Measurements from ENCODE around the gene PACRG. TPM values are rescaled to one million over a fixed set of nuclear protein-coding genes. Genes with fewer than 3 reads are reported as not detected.

The PACRG gene
- total RNA-seq, 1 donor from 2014 or later: 7.3 TPM

DNA sequence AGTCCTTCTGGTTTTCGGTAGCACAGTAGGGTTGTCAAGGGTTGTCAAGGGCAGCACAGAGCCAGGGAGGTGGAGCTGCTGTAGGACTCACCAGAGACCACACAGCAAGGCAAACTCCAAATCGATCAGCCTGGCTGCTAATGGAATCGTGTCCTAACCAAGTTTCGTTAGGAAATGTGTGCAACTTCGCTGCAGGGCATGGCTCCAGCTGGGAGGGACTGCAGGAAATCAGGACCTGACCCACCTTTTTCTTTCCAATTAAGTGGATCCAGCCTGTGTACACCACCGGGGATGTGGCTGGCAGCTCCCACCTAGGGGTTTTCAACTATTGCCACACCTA lies 435.1 kb downstream of the PACRG start:
- DNase-seq (ENCODE audit: low spot score in 2 of 2) (no peak), FAIRE-seq (no peak)

DNA sequence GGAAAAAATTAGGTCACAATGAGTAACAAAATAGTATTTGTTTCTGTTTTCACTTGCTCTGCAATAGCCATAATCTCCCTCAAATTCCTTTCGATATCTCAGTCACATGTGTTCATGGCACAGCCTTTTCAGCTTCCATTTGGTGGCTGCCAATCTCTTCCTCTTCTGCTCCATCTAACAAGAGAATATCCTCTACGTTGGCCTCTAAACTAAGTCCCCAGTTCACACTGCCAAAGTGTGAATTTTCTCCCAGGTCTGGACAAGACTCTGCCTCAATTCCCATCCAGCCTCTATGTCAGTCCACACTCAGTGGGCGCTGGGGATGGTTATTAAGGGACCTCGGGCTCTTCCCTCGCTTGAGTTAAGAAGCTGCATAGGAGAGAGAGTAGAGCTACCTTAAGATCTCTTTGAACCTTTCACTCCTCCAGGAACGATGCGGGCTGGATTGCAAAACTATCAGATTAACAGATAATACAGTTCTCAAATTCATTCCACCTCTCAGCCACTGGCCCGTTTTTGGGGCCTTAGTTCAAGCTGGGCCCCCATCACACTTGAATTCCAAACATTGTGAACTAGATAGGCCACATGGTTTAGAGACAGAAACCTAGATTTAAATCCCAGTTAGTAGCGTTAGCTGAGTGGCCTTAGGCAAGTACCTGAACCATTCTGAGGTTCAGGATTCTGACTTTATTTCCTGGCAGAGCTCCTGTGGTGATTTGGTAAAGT lies 436.6 kb downstream of the PACRG start:
- FAIRE-seq (no peak), DNase-seq (ENCODE audit: low spot score in 2 of 2) (no peak)

DNA sequence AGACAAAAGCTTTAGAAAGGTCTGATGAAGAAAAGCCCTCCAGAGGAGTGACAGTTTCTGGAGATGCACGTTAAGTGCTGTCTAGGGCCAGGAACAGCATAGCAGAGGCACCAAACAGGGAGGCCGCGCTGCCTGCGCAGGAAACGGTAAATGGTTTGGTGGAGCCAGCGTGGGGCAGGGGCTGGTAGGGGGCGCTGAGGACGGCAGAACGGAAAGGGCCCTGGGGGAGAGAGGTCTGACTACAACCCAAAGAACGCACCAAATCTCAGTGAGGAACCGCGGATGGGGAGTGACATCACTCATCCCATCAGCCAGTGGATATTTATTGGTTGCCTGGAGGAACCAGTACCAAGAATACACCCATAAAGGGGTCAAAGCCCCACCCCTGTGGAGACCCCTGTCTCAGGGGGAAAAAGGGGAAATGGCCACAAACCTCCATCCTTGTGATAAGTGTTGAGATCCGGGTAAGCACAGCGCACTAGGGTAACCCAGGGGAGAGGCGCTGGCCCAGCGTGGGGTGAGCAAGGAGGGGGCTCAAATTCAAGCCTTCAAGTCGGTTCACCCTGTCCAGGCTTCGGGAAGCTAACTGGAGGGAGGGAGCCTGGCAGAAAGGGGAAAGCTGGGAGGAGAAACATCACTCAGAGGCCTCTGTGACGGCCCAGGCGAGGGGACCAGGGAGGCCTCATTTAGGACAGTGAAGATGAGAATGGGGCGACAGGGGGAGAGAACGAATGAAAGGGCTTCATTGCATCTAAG lies 437.6 kb downstream of the PACRG start:
- no peak for DNase-seq (ENCODE audit: low spot score in 2 of 2)
- FAIRE-seq: no peak

DNA sequence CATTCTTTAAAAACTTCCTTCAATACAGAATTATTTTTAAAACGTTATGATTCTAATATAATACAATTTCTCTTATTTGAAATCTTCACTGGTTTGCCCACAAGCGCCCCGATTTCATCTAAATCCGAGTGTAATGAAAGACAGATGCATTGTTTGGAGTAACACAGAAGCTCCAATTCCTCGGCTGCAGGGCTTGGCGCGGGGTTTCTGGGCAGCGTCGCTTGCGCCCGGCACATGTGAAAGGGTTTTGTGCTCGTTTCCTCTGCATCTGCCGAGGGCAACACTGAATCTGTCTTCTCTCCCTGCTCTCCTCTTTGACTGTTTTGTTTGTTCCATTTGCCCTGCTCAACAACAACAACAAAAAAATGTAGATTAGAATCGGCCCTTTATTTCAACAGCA lies 438.1 kb downstream of the PACRG start:
- DNase-seq (ENCODE audit: low spot score in 2 of 2) (peak in 1 of 2 donors; percentile 45), FAIRE-seq (peak; percentile 54)

DNA sequence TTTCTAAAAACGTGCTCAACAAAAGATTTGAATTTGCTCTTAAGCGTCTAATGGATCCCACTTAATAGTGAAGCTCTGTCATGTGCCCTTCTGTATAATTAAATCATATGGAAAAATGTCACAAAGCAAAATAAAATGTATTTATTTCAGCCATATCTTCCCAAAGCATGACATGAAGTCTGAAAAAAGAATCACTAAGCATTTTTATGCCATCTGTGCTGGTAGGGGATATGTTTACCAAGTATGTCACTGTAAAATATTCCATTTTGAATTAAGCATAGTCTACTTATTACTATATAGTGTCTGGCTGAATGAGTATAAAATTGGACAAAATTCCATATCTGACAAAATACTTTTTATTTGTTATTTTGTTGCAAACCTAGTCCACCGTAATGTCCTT lies 438.7 kb downstream of the PACRG start:
- DNase-seq (ENCODE audit: low spot score in 2 of 2) (no peak), FAIRE-seq (peak; percentile 77)

DNA sequence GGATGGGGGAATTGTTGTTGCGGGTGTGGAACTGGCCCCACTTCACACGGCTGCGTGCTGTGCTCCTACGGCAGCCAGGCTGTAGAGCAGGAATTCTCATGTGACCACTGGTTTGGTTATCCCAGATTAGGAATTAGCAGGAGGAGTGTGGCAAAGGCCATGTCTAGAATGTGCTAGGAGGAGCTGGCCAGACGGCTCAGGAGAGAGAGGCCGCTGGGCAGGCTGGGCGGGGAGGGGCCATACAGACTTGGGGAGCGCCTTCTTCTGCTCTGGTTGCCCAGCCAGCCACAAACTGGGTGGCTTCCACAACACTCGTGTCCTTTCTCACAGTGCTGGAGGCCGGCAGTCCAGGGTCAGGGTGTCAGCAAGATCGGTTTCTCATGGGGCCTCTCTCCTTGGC lies 441.7 kb downstream of the PACRG start:
- no peak for FAIRE-seq
- no peak for DNase-seq (ENCODE audit: low spot score in 2 of 2)

DNA sequence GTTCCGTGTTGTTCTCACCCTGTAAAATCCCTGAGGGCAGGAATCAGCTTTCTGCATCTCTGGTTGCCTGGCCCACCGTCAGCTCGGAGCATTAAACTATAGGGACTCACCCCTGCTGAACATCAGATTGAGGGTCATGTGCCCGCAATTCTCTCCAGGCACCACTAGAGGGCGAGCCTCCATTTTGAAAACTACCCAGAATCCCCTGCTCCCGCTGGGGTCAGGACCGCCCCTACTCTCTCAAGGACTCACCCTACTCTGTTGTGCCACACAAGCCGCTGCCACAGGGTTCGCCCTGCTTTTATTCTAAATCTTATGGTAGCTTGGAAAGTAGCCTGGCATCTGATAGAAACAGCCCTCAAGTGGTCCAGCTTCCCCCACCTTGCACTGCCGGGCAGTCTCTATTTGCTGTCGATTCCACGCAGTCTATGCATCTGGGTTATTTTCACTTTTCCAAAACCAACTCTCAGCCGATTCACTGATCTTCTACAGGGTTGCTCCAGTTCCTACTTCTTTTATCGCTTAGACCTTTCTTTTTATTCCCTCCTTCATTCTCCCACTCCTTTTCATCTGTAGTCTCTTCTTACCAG lies 442.6 kb downstream of the PACRG start:
- DNase-seq (ENCODE audit: low spot score in 2 of 2) (no peak), FAIRE-seq (no peak)

DNA sequence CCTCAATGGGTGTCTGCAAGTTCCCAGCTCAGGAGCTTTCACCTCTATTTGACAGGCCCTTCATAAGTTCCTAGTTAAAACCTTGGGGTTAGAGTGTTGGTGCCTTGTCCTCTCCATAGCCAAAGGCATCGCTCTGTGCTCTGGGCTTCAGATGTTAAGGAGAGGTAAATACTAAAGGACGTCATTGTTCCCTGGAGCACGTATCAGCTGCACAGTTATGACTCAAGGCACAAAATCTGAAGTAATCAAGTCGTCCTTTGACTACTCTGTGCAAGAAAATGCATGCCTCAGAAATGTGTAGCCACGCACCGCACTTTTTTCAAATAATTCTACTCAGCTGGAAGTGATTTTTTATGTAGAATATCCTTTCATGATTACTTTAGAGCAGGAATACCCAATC lies 446.0 kb downstream of the PACRG start:
- no peak for FAIRE-seq
- DNase-seq (ENCODE audit: low spot score in 2 of 2): no peak

DNA sequence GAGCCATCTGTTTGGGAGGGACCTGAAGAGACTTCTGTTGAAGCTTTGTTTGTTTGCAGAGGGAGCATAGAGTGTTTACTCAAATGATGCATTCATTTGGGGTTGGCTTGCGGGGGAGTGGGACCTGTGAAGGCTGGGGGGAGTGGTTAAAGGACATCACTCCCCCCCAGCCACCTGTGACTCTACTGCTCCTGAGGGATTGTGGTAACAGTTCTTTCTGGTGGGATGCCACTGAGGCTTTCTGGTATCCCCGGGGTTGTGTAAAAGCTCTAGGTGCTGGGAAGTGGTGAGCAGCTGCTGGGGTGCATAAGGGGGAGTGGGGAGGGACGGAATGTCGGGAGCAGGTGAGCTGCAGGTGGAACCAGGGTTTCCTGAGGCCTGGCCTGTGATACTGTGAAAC lies 447.5 kb downstream of the PACRG start:
- DNase-seq (ENCODE audit: low spot score in 2 of 2): no peak
- no peak for FAIRE-seq

DNA sequence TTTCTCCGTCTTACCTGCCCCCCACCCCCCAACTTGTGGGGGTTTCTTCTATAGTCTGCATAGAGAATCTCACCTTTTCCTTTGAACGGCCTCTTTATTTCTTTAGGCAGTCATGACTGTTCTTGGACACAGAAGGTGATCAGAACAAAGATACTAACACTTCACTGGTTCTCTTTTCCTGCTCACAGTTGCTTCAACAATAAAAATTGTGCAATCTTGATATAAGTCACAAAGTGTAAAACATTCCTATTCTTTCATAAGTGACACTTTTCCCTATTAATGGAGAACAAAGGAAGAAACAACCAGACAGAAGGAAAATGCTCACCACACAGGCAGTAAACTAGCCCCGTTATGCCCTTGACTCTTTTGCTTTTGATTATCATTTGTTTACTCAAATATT lies 448.3 kb downstream of the PACRG start:
- DNase-seq (ENCODE audit: low spot score in 2 of 2) (no peak), FAIRE-seq (no peak)

DNA sequence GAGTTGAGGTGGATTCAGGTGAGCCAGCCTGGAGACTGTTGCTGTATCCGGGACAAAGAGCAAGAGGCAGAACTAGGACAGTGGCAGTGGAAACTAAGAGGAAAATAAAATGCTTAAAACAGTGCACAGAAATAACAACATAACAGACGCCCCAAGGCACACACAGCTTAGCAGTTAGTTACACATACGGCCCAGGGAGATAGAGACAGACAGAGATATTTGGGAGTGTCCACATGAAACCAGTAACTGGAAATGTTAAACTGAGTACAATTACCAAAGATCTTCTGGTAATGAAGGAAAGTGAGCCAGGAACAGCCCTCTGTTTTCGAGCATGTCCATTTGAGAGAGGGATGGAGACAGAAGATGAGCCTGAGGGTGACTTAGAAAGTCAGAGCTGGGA lies 449.2 kb downstream of the PACRG start:
- no peak for DNase-seq (ENCODE audit: low spot score in 2 of 2)

DNA sequence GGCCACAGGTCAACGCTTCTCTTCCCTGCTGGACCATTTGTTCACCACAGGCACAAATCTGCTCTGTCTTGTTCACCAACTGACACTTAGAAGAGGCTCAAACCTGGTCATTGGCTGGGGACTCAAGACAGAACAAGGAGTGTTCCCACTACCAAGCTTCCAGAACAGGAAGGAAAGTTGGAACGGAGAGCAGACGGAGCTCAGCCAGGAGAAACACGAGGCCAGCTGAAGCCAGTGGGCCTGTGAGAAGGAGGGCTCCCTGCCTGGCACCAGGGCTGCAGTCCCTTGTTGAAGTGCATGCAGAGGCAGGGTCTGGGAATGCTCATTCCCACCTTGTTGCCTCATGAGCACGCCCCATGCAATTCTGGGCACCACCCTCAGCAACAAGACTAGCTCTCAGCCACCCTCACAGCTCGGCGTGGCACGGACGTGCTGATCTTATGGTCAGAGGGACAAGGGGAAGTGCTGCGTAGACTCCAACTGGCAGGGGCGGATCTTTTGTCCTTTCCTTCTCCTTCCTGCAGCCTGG lies 450.2 kb downstream of the PACRG start:
- FAIRE-seq (no peak), DNase-seq (ENCODE audit: low spot score in 2 of 2) (no peak)

More for the DNA sequence above, 449.2 kb downstream of the PACRG start:
- no peak for FAIRE-seq

DNA sequence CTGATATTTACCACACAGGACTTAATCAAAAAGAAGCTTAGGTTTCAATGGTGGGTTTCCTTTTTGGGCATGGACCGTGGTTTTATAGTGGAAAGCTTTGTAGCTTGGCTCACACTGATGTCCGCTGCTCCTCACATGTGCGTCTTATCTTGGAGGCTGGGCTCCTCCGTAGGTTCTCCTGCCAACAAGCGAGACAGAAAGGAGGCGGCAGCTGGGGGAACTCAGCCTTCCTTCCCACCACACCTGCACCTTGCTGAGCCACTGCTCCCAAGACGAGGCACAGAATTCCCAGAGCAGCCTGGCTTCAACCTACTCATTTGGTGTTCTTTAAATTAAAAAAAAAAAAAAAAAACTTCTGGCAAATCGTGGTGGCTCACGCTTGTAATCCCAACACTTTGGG lies 451.3 kb downstream of the PACRG start:
- no peak for DNase-seq (ENCODE audit: low spot score in 2 of 2)
- FAIRE-seq: no peak

DNA sequence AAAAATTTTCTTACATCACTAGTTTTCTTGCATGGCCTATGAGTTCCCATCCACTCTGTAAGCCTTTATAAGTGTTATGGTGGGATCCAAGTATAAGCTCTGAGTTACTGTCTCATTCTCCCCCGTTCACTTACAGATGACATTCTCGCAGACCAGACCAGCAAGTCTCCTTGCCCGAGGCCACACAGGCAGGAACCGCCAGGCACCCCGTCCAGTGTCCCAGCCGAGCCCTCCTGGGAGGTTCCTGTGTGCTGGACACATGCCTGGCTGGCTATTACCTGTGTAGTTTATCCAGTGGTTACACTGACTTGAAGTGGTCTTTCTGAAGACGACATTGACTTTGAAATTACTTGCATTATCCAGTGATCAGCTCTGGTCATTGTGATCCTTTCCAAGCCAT lies 451.9 kb downstream of the PACRG start:
- no peak for FAIRE-seq

DNA sequence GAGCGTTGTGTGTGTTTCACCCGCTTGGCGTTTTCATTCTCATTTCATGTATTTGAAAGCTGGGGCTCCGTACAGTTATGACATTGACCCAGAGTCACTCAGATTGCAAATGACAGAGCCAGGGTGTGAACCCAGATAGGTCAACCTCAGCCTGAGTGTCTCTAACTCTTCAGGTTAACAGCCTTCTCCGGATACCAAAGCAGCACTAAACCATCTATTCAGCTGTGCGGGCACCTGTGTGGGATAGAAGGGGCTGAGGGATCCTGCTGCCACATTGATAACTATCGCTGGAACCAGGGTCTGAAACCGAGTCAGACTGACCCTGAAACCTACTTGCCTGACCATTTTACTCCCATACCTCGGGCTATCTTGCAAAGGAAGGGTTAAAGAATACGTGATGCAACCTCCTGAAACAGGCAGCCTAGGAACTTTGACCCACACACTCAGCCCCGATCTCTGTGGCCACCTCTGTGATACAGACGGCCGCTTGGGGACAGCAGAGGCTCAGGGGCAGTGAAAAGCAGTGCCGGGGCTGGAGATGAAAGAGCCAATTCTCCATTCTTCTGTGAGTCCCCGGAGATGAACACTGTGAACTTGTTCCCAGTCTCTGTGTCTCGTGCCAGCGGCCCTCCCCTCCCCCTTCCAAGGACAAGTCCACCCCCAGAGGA lies 453.2 kb downstream of the PACRG start:
- FAIRE-seq: no peak
- DNase-seq (ENCODE audit: low spot score in 2 of 2): peak; percentile 56 to 66

More for the DNA sequence above, 451.9 kb downstream of the PACRG start:
- DNase-seq (ENCODE audit: low spot score in 2 of 2): no peak

DNA sequence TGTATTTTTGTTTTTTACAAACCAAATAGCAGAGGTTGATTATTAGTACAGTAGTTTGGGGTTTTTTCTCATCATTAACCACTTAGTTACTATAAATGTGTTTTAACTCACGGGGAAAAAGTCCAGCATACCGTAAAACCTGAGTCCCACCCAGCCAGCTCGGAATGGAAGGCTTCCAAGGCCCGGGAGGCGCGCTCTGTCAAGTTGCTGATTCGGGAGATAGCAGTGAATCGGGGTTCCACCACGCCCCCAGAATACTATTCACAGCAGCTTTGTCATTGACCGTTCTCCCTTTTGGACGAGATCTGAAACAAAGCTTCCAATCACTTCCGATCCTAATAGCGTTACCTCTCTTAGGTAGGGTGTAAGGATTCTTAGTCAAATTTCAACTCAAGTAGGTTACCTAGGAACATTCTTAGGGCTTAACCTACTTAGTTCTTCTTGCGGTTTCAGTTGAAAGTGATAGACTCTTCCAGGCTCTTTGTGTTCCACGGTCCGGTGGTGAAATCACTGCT lies 453.9 kb downstream of the PACRG start:
- FAIRE-seq (no peak), DNase-seq (ENCODE audit: low spot score in 2 of 2) (no peak)

DNA sequence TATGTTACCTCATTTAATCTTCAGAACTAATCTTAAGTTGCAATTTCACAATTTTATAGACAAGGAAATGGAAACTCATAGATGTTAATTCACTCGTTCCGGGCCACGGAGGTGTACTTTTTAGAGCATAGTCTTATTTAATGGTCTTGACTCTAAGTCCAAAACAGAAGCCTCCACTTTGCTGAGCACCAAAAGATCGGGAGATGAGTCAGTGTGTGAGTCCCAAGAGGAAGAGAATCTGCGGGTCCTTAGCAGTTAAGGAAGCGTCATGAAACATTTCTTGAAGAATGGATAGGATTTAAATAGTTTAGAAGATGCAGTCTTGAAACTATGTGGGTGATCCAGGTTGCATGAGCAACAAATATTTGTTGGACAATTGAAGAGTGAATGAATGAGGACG lies 454.9 kb downstream of the PACRG start:
- no peak for FAIRE-seq

DNA sequence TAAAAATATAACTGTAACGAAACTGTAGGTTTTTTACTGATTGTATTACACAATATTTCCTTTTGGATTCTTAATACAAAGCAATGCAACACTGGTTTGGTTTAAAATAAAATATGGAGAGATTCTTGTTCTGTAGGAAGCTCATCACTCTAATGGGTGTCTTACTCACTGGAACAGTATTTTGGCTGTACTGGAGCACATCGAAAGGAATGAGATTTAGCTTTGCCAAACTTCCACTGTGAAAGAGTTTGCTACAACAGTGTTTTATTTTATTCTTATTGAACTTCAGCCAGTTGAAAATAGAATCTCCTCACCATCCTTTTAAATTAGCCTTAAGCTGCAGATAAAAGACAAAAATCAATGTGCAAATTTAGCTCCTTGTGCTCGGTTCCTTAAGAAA lies 456.0 kb downstream of the PACRG start:
- DNase-seq (ENCODE audit: low spot score in 2 of 2) (no peak), FAIRE-seq (no peak)

More for the DNA sequence above, 454.9 kb downstream of the PACRG start:
- DNase-seq (ENCODE audit: low spot score in 2 of 2): no peak

DNA sequence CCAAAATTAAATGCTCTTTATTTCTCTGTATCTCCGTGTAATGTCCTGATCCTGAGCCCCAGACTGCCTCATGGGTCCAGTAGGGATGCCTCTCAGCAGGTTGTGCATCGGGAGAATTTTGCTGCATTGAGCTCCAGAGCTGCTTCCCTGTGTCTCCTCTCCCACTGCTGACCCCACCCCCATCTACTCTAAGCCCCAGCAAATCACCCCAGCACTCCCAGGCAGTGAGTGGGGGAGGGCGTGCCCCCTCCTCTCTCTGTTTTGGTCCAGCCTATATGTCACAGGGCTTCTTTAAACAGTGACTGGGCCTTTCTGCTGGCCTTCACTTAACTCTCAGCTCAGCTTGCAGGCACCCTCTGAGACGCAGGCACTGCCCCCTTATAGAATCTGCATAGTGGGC lies 458.0 kb downstream of the PACRG start:
- FAIRE-seq: no peak
- no peak for DNase-seq (ENCODE audit: low spot score in 2 of 2)

DNA sequence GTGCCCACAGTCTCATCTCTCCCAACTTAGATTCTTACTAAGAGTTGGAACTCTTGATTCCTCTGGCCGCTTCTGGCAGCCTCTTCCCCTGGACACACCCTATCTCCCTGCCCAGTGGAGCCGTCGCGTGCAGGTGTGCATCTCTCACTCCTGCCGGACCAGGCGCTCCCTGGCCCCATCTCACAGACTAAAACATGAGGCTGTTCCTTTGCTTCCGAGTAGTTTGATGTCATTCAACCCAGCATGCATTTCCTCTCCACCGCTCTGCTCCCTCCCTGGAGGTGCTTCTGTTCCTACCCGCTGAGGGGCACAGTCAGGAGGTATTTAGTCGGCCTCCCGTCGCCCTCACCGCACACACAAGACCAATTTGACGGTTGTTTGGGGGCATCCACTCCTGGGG lies 458.8 kb downstream of the PACRG start:
- FAIRE-seq (no peak), DNase-seq (ENCODE audit: low spot score in 2 of 2) (no peak)

DNA sequence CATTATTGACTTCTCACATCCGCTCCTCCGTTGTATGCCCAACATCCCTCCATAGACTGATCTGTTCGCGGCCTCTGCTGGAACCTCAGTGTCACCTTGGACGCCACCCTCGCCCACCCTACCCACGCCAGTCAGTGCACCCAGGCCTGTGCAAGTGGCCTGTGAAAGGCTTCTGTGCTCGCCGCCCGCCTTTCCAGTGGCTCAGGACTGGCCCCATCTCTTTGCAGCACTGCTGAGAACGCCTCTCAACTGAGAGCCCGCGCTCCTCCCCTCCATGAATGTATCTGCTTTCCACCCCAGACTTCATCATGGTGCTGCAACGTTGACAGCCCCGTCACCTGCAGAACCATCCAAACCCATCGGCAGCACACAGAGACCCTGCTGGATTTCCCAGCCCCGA lies 459.4 kb downstream of the PACRG start:
- DNase-seq (ENCODE audit: low spot score in 2 of 2) (no peak), FAIRE-seq (no peak)

Data from frontal cortex (tissue), 4 donors.